GM15510 (cell line): ENCODE data around the gene NRP1.

Source experiments
- POLR2A ChIP-seq: IDR thresholded peaks from 3 replicates; pipeline ENCODE4 v1.6.1; 2011; ENCODE audit warnings: borderline replicate concordance; ENCODE audit not compliant: insufficient read length; ENCODE audit errors: extremely low read depth

NRP1 gene

GRCh38 chr10:33311640-33312039 lies 22.8 kb downstream of the NRP1 start:
- TF ChIP-seq POLR2A = no peak

GRCh38 chr10:33310853-33311252 lies 23.6 kb downstream of the NRP1 start:
- TF ChIP-seq POLR2A = no peak

- no peak for TF ChIP-seq POLR2A
Measured at GRCh38 chr10:33309406-33309805, 25.1 kb downstream of the NRP1 start.

GRCh38 chr10:33307835-33308234 lies 26.6 kb downstream of the NRP1 start:
- no peak for TF ChIP-seq POLR2A

- no peak for TF ChIP-seq POLR2A
Measured at GRCh38 chr10:33306701-33307519, 27.6 kb downstream of the NRP1 start.

GRCh38 chr10:33306126-33306525 lies 28.3 kb downstream of the NRP1 start:
- no peak for TF ChIP-seq POLR2A

GRCh38 chr10:33304423-33305225 lies 29.8 kb downstream of the NRP1 start:
- no peak for TF ChIP-seq POLR2A

- TF ChIP-seq POLR2A = no peak
Measured at GRCh38 chr10:33303988-33304387, 30.5 kb downstream of the NRP1 start.

GRCh38 chr10:33302208-33302829 lies 32.1 kb downstream of the NRP1 start:
- no peak for TF ChIP-seq POLR2A

GRCh38 chr10:33301097-33301789 lies 33.2 kb downstream of the NRP1 start:
- no peak for TF ChIP-seq POLR2A

GRCh38 chr10:33298893-33299292 lies 35.6 kb downstream of the NRP1 start:
- no peak for TF ChIP-seq POLR2A

GRCh38 chr10:33298110-33298509 lies 36.4 kb downstream of the NRP1 start:
- TF ChIP-seq POLR2A = no peak

- TF ChIP-seq POLR2A = no peak
Measured at GRCh38 chr10:33295851-33296250, 38.6 kb downstream of the NRP1 start.

- TF ChIP-seq POLR2A = no peak
Measured at GRCh38 chr10:33293531-33294170, 40.8 kb downstream of the NRP1 start.
